IPS DF 4.7 (cell line): ENCODE data around the gene SLC1A2.

ENCODE experiments used
- DNase-seq: peaks from one replicate; pipeline ENCODE4 v3.0.0-alpha.2; 2013; ENCODE audit warnings: low spot score; ENCODE audit errors: extremely low read depth

SLC1A2 gene

DNA sequence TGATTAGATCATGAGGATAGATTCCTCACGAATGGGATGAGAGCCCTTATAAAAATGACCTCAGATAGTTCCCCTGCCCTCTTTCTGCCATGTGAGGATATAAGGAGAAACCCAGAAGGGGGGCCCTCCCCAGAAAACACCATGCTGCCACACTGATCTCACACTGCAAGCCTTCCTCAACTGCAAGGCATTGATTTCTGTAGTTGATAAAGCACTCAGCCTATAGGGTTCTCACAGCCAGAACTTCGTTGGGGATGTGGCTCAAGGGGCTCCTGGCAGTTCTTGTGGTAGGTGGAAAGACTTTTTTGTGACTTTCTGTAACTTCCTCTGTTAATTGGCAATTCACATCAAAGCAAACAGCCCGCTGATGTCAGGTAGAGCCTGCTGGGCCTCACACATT, 171.5 kb downstream of the SLC1A2 start:
- DNase-seq, result no peak

DNA sequence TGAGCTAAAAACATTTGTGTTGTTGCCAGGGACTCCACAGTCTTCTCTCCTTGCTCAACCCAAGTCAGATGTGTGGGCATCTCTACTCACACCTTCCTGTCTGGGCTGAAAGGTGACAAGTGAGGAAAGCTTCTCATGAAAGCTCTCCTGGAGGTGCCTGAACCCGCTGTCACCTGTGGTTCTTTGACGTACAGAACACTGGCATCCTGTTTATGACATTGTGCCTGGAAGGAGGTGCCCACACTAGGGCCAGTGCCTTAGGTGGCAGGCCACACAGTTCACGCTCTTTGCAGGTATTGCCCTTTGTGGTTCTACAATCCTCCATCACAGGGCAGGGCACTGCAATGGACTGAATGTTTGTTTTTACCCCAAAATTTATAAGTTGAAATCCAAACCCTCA, 171.9 kb downstream of the SLC1A2 start:
- DNase-seq, result no peak

DNA sequence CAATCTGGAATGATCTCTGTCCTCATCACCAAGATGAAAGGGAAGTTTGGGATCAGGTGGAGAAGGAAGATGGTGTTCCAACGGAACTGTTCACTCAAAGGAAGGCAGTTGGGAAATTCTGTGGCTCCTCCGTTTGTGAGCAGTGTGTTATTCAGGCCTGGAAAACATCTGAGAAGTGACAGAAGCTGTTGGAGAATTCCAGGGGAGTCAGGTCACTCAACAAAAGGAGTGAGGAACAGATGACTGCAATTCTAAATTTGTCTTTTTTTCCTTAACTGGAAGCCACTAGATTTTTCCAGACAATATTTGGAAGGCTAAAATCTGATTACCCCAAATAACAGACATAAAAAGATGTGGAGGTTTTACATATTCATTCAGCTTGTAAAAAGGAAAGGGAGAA, 172.6 kb downstream of the SLC1A2 start:
- no peak for DNase-seq

DNA sequence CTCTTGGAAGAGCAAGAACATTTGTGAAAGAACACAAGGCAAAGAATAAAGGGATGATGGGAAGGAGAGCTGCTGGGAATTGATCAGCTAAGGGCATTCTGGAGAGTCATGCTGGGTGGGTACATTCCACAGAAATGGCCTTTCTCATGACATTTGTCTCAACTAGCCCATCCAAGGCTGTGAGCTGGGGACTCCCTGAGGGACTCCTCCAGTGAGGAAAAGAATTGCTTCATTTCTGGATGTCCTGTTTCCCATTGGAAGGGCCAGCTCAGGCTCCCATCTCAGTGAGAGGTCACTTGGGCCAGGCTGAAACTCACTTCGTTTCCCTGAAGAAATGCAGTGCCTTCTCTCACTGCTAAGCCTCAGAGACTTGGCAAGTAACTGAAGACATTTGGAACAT, 173.6 kb downstream of the SLC1A2 start:
- DNase-seq, result no peak

DNA sequence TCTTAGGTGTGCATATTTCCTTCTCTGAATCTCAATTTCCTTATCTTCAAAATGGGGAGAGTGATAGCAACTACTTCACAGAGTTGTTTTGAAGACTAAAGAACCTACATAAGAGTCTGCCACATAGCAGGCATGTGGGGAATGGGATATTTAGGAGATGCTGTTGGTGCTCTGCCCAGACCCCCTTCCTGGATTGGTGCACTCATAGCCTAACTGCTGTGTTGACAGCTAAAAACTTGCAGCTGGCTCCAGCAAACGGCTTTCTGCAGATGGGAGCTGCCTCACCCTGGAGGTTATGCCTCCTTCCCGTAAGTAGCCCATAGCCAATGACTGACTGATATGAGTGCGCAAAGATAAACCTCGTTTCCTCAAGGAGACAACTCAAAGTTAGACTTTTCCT, 174.3 kb downstream of the SLC1A2 start:
- no peak for DNase-seq

DNA sequence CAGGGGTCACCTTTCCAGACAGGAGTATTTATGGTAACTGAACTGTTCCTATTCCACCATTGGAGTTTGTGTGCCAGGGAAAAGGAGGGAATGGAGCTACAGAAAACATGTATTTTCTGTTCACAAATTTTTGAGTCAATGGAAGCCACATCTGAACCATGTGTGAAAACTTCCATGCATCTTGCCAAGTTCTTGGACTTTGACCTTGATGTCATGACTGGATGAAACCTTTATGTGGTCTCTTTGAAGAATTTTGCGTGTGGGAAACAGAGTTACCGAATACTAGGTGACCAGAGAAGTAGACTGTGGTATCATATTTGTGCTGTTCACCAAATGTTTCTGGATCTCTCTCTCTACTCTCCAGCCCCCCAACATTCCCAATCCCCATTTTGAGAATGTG, 175.6 kb downstream of the SLC1A2 start:
- DNase-seq, result no peak

DNA sequence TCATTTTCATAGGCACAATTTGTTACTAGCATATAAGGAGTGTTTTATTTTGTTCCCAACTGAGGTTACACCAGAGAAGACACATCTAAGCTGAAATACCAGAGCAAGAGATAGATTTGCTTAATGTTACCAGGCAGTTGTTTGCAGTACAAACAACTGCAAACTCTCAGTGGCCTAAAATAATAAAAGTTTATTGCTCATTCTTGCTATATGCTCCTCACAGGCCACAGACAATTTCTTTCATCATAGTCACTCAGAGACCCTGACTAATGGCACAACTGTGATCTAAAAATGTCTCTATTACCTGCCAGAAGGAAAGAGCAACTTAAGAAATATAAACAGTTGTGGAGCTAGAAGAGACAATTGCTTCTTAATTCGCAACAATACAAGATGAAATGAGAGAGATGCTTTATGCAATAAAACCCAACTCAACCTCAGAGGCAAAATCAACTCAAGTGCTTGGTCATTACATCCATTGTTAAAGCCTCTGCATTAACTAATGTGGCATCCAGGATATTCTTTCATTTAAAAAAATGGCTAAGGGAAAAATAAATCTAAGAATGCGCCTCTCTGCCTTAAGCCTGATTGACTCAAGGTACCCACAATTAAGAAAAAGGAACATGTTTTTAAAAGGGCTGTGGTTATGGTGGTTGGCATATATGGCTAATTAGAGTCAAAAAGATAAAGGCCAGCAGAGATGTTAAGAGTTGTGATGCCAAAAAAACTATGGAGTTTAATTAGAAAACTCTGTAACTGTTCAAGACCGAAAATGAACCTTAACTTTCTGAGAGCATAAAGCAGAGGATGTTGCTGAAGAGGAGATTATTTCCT, 176.7 kb downstream of the SLC1A2 start:
- DNase-seq, result no peak

DNA sequence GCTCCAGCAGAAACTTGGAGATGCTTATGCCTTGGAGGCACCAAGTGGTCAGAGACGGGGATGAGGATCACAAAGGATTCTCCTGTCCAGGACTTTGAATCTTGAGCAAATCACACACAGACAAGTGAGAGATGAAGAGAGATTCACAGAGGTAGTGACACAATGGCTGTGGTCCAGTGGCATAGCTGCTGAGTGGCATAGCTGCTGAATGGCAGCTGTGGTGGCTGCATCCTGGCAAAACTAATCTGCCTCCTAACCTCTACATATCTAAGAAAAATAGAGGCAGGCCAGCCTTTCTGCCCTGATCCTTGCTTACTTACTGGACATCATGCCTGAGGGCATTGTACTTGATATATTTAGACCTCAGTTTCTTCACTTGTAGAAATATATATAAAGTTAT, 177.8 kb downstream of the SLC1A2 start:
- DNase-seq, result no peak

DNA sequence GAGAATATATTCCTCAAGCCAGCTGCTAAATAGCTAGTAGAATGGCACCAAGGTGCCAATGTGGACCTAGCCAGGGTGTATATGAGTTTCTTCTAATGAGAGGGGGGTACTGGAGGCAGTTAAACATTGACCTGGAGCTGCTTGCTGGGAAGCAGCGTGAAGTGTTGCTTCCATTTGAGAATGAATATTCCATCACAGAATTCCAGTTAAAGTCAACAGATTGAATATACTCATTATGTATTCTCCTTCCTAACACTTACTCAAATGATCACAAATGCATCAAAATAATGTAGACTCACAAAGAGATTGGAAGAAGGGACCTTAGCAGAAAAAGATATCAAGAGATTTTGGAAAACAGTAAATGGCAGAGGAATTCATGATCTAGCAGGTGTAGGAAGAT, 178.3 kb downstream of the SLC1A2 start:
- no peak for DNase-seq

DNA sequence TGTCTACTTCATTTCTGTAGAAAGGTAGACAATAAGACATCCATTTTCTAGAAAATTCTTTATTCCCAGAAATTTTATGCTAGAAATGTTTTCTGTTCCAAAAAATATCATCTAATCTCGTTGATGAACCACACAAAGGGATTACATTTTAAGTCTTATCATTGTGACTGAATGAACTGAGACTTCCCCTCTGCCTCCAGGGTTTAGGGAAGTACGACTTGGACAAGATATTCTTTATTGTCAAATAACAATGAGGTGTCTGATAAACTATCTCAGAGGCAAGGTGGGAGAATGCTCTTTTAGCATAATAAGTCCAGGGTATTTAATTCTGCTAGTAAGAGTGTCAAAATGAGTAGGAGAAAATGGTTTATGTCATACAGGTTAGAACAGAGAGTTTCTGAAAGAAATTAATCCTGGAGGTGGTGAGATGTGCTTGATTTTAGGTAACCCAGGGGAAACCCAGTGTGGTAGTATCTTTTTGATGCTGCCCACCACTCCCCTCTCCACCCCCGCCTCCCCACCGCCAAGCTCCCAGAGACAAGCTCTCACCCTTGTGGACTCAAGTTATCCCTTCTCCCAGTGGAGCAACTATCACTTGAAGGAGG, 179.8 kb downstream of the SLC1A2 start:
- no peak for DNase-seq

DNA sequence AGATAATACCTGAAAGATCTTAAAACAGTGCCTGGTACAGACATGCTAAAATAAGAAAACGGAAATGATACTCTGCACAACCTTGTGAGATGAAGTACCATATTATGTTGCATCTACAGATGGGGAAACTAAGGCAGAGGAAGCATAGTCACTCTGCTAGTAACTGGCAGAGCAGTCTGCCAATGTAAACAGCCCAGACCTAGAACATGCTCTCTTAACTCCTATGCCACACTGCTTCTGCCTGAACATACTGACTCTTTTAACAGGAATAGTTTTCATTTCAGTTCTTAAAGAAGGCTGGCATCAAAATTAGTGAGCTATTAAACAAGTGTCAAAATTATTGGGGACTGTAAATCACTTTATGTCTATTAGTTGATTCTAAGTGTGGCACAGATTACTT, 180.5 kb downstream of the SLC1A2 start:
- no peak for DNase-seq

DNA sequence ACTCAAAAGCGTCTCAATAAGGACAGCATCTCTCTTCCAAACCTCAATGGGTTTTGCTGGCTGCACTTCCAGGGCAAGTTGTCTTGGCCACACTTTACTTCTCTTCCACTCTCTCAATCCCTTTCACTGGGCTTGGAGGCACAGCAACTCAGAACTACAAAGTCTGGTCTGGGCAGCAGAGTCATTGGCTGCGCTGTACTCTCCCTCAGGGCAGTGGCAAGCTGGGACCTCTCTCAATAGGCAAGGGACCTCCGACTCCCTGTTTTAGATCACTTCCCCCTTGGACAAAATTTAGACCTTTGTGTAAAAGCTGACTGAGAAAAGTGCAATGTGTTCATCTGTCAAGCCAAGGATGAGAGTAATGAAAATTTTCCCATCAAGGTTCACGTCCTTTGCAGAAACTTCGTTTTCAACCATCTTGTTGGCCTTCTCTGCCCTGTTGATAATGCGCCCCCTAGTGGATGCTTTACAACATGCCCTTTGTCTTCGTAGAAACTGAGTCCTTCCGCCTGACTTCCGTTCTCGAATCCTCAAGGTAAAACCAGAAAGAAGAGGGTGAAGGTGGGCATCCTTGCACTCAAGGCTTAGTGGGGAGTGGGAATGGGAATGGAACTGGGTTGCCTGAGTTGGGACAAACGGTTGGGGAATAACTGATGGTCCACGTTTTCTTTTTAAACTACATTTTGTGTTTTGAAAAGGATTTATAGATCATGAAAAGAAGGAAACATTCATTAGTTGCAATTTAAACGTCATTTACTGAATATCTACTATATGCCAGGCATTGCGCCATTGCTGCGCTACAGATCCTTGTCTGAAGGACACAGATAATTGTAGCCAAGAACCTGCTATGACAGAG, 181.3 kb downstream of the SLC1A2 start:
- peak; percentile 62 for DNase-seq

DNA sequence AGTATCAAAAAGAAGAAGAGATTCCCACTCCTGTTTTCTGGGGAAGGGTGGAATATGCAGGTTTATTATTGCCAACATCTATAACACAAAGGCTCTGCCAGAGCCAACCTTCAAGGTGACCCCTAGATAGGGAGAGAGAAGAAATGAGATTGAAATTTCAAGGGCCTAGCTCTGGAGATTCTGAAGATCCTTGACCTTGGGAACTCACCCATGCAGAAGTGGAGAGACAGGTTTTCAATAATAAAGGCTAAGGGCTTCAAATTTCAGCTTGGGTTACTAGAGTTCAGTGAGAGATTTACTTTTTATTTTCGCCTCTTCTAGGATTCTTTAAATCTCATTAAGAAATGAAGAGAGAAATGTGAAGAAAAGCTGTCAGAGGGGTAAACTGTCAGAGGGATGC, 182.0 kb downstream of the SLC1A2 start:
- no peak for DNase-seq

DNA sequence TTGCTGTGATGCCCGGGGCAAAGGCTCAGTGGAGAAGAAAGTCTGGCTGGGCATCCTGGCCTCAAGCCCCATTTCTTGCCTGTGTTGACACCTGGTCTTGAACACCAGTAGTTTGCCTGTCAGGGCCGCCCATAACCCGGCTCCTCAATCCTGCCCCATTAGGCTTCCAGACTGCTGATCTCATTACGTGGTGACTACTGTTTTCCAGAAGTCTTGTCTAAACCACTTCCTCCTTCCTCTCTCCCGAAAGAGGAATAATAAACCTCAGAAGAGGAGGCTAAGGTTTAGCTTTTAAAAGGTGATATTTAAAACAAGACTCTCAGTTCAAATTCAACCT, 182.7 kb downstream of the SLC1A2 start:
- no peak for DNase-seq

DNA sequence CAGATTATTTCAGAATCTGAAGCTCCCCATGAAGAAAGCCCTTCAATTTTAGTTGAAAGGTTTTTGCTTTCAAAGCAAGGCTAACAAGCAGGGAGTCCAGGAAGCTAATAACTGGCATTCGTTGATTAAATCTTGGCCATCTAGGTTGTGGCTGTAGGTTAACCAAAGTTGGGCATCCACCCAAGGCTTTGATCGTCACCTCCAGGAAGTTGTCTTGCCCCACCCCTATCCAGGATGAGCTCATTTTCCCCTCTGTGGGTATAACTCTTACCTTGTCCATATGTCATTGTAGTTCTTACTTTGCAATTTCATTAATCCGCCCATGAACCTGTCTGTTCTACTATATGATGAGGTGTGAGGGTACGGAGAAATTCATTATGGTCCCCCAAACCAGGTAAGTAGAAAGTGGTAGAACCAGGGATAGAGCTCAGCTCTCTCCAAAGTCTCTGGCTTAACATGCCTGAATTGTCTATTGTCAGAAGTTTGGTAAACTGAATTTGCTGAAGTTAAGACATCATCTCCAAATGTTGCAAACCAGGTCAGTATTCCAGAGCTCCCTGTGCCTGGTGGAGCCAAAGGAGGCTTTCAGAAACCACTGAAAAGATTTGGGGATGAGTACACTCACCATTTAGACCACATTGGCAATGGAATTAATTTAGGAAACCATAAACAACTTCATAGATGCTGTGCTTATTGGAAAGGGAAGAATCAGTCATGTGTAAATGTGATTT, 183.3 kb downstream of the SLC1A2 start:
- no peak for DNase-seq

DNA sequence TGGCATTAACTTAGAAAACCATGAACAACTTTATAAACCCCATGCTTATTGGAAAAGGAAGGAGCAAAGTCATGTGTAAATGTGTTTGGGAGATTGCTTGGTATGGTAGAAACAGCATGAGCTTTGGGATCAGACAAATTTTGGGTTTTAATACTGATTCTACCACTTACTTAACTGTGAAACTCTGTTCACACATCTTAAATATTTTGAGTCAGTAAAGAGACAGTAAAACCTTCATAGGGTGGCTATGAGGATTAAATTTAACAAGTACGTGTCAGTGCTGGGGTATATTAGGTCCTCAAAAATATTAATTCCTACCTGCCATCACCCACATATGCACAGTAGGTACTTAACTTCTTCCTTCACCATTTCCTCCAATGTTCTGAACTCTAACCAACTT, 183.9 kb downstream of the SLC1A2 start:
- no peak for DNase-seq

DNA sequence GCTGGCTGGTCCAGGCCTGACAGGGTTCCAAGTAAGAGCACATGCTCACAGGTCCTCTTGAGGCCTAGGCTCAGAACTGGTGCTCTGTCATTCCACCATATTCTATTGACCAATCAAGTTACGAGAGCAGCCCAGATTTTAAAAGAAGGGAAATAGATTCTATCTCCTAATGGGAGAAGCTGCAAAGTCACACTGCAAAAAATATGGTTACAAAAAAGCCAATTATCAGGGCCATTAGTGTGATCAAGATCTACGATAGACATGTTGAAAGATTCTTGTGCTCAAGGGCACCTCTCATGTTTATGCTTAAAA, 184.2 kb downstream of the SLC1A2 start:
- DNase-seq, result no peak

DNA sequence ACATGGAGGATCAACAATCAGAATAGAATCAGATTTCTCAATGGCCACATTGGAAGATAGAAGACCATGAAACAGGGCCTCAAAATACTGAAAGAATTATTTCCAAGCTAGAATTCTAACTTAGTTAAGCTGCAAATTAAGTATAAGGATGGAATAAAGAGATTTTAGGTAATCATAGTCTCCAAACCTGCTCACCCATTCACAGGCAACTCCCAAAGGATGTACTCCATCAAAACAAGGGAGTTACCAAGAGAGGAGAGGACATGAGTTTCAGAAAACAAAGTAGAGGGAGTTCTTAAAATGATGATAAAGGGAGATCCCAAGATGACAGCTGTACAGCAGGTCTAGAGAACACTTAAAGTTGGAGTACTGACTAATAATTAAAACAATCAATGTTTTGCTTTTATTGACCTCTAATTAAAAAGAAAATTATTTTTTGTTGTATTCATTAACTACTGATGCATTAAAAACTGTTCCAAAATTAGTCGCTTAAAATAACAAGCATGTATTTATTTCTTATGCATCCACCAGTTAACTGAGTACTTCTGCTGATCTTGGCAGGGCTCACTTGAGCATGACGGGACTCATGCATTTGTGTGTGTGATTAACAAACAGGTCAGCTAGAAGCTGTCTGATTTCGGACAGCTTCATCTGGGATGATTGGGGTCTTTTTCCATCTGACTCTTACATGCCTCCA, 184.8 kb downstream of the SLC1A2 start:
- DNase-seq, result no peak

DNA sequence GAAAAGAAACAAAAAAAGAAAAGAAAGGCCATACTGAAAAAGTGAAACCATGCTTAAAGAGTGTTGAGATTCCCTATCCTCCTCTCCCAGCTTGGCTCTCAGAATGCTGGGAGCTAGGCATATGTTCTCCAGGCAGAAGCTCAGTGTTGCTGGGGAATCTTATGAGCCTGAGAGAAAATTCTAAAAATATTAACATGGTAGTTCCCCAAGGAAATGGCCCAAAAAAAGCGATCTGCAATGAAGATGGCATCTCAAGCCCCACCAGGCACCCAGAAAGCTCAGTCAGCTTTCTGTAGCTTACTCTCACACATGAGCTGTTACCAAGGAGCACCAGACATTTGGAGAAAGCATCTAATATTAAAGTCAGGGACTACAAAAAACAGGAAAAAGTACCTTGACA, 185.8 kb downstream of the SLC1A2 start:
- DNase-seq, result no peak

DNA sequence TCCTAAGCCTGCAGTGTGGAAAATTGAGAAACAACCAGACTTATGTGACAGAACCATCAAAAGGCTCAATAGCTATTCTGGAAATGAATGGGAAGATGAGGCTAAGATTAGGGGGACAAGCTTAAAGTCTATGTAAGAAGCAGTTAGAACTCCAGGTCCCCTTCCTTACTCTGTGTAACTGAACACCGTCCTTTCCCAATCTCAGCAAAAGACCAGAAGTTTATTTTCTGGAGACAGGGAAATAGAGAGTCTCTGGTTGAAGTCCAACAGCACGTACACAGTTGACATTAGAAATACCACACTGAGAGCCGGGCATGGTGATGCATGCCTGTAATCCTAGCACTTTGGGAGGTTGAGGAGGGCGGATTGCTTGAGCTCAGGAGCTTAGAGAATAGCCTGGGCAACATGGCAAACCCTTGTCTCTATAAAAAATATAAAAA, 186.4 kb downstream of the SLC1A2 start:
- no peak for DNase-seq
